Peyer's patch (tissue), 4 donors: ENCODE data around the gene ATP9A. TPM values are rescaled to one million over a fixed set of nuclear protein-coding genes. Genes with fewer than 3 reads are reported as not detected.

ENCODE experiments used
- DNase-seq, 3 donors: peaks; one replicate each; pipeline ENCODE4 v3.0.0-alpha.2; 2017 to 2019
- H3K27ac ChIP-seq, 4 donors: fragments of 200-600 bp; sonication (generic); one replicate each; pipeline ENCODE4 v1.5.1; 2016 to 2019
- H3K27me3 ChIP-seq, 2 donors: fragments of 200-600 bp; sonication (generic); one replicate each; pipeline ENCODE4 v1.5.1; 2019
- H3K36me3 ChIP-seq, 3 donors: fragments of 200-600 bp; sonication (generic); one replicate each; pipeline ENCODE4 v1.5.1; 2016 to 2019
- H3K4me1 ChIP-seq, 4 donors: fragments of 200-600 bp; sonication (generic); one replicate each; pipeline ENCODE4 v1.5.1; 2016 to 2019
- H3K4me3 ChIP-seq, 4 donors: fragments of 200-600 bp; sonication (generic); 1 replicate in 3 of 4; 2 replicates in 1 of 4; pipeline ENCODE4 v1.5.1; 2016 to 2019; ENCODE audit warnings: mild to moderate bottlenecking in 1 of 4
- H3K9me3 ChIP-seq, 4 donors: fragments of 200-600 bp; sonication (generic); one replicate each; pipeline ENCODE4 v1.5.1; 2016 to 2019; ENCODE audit warnings: mild to moderate bottlenecking in 1 of 4
- CTCF ChIP-seq, 6 experiments: fragments of 450-650 bp in 4 of 6; fragments of 200-600 bp in 2 of 6; sonication (generic) in 1 of 6; IDR thresholded peaks; one replicate each; pipeline ENCODE4 v1.5.1; 2017 to 2019; ENCODE audit warnings: antibody characterized with exemption in 6 of 6, mild to moderate bottlenecking in 3 of 6, moderate library complexity in 1 of 6
- POLR2A ChIP-seq, 2 donors: fragments of 450-650 bp; IDR thresholded peaks; one replicate each; pipeline ENCODE4 v1.5.1; 2017; ENCODE audit warnings: antibody characterized with exemption in 2 of 2, mild to moderate bottlenecking in 2 of 2, moderate library complexity in 2 of 2
- total RNA-seq, 4 donors: library from RNA; depleted of rRNA; stranded (reverse); fragments of >200 nt; gene quantifications; one replicate each; pipeline ENCODE4 v1.1.0, GENCODE V29; 2016

The ATP9A gene
- total RNA-seq, 4 donors from 2014 or later, result 27.2 to 73.1 (median 48.7) TPM

GRCh38 chr20:51588762-51589161 lies 179.4 kb downstream of the ATP9A start:
- no peak for TF ChIP-seq POLR2A (IDR thresholded peaks at IDR 0.05)
- no peaks in the 10 kb centered on the region for H3K36me3 ChIP-seq
- no peak overlapping the region for H3K4me3 ChIP-seq
- no peak for DNase-seq
- H3K4me1 ChIP-seq, result no peaks in the 10 kb centered on the region
- H3K27ac ChIP-seq, result no peak overlapping the region
- H3K27me3 ChIP-seq, result no peaks in the 10 kb centered on the region
- H3K9me3 ChIP-seq, result no peaks in the 10 kb centered on the region

- Histone ChIP-seq H3K4me1 (no peaks in the 10 kb centered on the region), H3K27me3 (no peaks in the 10 kb centered on the region), H3K4me3 (no peak overlapping the region), H3K9me3 (no peaks in the 10 kb centered on the region), H3K27ac (no peak overlapping the region), H3K36me3 (no peaks in the 10 kb centered on the region)
- no peak for DNase-seq
- TF ChIP-seq POLR2A (IDR thresholded peaks at IDR 0.05) (no peak), CTCF (IDR thresholded peaks at IDR 0.05) (no peak)
Measured at GRCh38 chr20:51587145-51587544, 181.0 kb downstream of the ATP9A start.

GRCh38 chr20:51586005-51586440 lies 182.2 kb downstream of the ATP9A start:
- Histone ChIP-seq H3K27me3 (no peaks in the 10 kb centered on the region), H3K9me3 (no peaks in the 10 kb centered on the region), H3K27ac (no peak overlapping the region), H3K4me3 (no peak overlapping the region), H3K36me3 (no peaks in the 10 kb centered on the region), H3K4me1 (no peaks in the 10 kb centered on the region)
- TF ChIP-seq CTCF (IDR thresholded peaks at IDR 0.05) (no peak), POLR2A (IDR thresholded peaks at IDR 0.05) (no peak)
- DNase-seq, result no peak

- Histone ChIP-seq H3K36me3 (no peaks in the 10 kb centered on the region), H3K4me1 (no peaks in the 10 kb centered on the region), H3K27me3 (no peaks in the 10 kb centered on the region), H3K27ac (no peak overlapping the region), H3K9me3 (no peaks in the 10 kb centered on the region), H3K4me3 (no peak overlapping the region)
- no peak for TF ChIP-seq POLR2A (IDR thresholded peaks at IDR 0.05)
- TF ChIP-seq CTCF (IDR thresholded peaks at IDR 0.05), result no peak
- DNase-seq, result no peak
Measured at GRCh38 chr20:51585148-51585547, 183.0 kb downstream of the ATP9A start.

- no peaks in the 10 kb centered on the region for H3K9me3 ChIP-seq
- H3K4me3 ChIP-seq, result no peak overlapping the region
- no peaks in the 10 kb centered on the region for H3K4me1 ChIP-seq
- no peak for DNase-seq
- TF ChIP-seq POLR2A (IDR thresholded peaks at IDR 0.05), result no peak
- no peak for TF ChIP-seq CTCF (IDR thresholded peaks at IDR 0.05)
- no peak overlapping the region for H3K27ac ChIP-seq
- H3K36me3 ChIP-seq, result no peaks in the 10 kb centered on the region
- H3K27me3 ChIP-seq, result no peaks in the 10 kb centered on the region
Measured at GRCh38 chr20:51584737-51585136, 183.5 kb downstream of the ATP9A start.

- no peaks in the 10 kb centered on the region for H3K4me1 ChIP-seq
- TF ChIP-seq POLR2A (IDR thresholded peaks at IDR 0.05) (no peak), CTCF (IDR thresholded peaks at IDR 0.05) (no peak)
- no peak overlapping the region for H3K27ac ChIP-seq
- H3K27me3 ChIP-seq, result no peaks in the 10 kb centered on the region
- no peak overlapping the region for H3K4me3 ChIP-seq
- no peaks in the 10 kb centered on the region for H3K9me3 ChIP-seq
- H3K36me3 ChIP-seq, result no peaks in the 10 kb centered on the region
- DNase-seq, result no peak
Measured at GRCh38 chr20:51584116-51584515, 184.1 kb downstream of the ATP9A start.
